Measurements from ENCODE around the gene PFN4.
"Not testable (repeated sequence)": the region's sequence is repeated elsewhere in the genome, so short reads cannot be mapped to it uniquely, and the experiment has no call there.

The PFN4 gene, protein sequence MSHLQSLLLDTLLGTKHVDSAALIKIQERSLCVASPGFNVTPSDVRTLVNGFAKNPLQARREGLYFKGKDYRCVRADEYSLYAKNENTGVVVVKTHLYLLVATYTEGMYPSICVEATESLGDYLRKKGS

DNA sequence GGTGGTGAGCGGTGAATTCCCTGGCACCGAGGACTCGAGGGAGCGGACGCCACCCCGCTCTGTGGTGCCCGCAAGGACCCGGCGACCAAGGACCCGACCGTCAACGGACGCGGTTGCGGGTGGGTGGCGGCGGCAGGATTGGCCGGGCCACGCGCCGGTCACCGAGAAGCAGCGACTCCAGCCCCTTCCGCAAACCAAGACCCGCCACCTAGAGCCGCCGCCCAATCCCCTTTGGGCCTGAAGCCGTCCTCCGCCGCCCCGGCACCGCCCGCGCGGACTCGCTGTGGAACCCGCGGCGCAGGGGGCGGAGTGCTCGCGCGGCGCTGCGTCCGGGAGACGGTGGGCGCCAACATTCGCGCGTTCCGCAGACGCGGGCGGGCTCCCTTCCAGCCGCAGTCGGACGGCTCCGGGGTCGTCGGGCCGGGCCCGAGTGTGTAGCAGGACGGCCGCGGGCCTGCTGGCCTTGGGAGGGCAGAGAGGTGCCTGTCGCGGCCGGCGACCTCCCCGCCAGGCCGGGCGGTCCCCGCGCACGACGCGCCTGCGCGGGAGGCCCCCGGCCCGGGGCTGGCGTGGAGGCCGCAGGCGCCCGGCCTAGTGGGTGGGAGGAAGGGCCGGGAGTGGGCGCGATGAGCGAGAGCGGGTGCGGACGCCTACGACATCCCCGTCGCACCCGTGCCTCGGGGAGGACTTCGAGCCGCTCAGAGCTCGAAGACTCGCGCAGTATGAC, at the start of gene PFN4, which contains the start of gene FAM228B:
PFN4 (minus strand) TSS at position 140 of the 727 bp plus-strand sequence. CDS start 799 bp downstream, outside the sequence.
FAM228B (plus strand) TSS at position 275 of the 727 bp plus-strand sequence. CDS start 893 bp downstream, outside the sequence.
- DNase-seq = peak; percentile 88
- in situ Hi-C loops (cut with HindIII; ENCODE audit: low pct_ligation_motif_present, low pct_unique_long_range_greater_than_20kb, low sequenced_read_pairs) = no loop called here

GRCh38 chr2:24169023-24169422, 45.9 kb upstream of the PFN4 start:
- in situ Hi-C loops (cut with HindIII; ENCODE audit: low pct_ligation_motif_present, low pct_unique_long_range_greater_than_20kb, low sequenced_read_pairs) = no loop called here
- DNase-seq = no peak

GRCh38 chr2:24164416-24164973, 41.4 kb upstream of the PFN4 start:
- in situ Hi-C loops (cut with HindIII; ENCODE audit: low pct_ligation_motif_present, low pct_unique_long_range_greater_than_20kb, low sequenced_read_pairs) = no loop called here
- DNase-seq = peak; percentile 33

DNA sequence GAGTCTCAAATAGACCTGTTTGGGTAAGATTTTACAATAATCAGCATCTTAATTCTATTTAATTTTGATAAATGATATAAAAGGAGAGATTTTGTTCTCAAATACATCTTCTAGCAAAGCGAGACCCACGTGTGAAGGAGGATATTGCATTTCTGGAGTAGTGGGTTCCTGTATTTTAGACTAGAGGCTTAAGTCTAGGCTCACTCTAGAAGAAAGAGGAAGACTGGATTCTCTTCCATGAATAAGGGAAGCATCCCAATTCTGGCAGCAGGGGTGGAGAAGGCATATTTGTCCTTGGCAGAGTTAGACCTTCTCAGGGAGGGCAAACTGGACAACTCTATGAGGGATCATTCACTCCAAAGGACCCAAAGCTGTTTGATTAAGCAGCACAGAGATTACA, 40.5 kb upstream of the PFN4 start:
- DNase-seq = no peak
- in situ Hi-C loops (cut with HindIII; ENCODE audit: low pct_ligation_motif_present, low pct_unique_long_range_greater_than_20kb, low sequenced_read_pairs) = no loop called here

- DNase-seq = no peak
- in situ Hi-C loops (cut with HindIII; ENCODE audit: low pct_ligation_motif_present, low pct_unique_long_range_greater_than_20kb, low sequenced_read_pairs) = no loop called here
Measured at GRCh38 chr2:24163186-24163585, 40.1 kb upstream of the PFN4 start.

DNA sequence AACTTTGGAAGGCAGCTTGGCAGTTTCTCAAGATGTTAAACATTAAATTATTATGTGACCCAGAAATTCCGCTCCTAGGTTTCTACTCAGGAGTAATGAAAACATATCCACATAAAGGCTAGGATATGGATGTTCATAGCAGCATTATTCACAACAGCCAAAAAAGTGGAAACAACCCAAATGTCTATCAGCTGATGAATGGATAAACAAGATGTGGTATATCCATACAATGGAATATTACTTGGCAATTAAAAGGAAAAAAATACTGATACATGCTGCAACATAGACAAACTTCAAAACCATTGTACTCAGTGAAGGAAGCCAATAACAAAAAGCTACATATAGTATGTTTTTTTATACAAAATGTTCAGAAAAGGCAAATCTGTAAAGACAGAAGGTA, 39.4 kb upstream of the PFN4 start:
- in situ Hi-C loops (cut with HindIII; ENCODE audit: low pct_ligation_motif_present, low pct_unique_long_range_greater_than_20kb, low sequenced_read_pairs) = no loop called here
- DNase-seq = no peak

GRCh38 chr2:24160761-24161160, 37.6 kb upstream of the PFN4 start:
- in situ Hi-C loops (cut with HindIII; ENCODE audit: low pct_ligation_motif_present, low pct_unique_long_range_greater_than_20kb, low sequenced_read_pairs) = no loop called here
- DNase-seq = no peak

GRCh38 chr2:24159708-24160107, 36.6 kb upstream of the PFN4 start:
- DNase-seq = no peak
- in situ Hi-C loops (cut with HindIII; ENCODE audit: low pct_ligation_motif_present, low pct_unique_long_range_greater_than_20kb, low sequenced_read_pairs) = no loop called here

- no peak for DNase-seq
- in situ Hi-C loops (cut with HindIII; ENCODE audit: low pct_ligation_motif_present, low pct_unique_long_range_greater_than_20kb, low sequenced_read_pairs) = no loop called here
Measured at GRCh38 chr2:24158131-24158530, 35.0 kb upstream of the PFN4 start.

DNA sequence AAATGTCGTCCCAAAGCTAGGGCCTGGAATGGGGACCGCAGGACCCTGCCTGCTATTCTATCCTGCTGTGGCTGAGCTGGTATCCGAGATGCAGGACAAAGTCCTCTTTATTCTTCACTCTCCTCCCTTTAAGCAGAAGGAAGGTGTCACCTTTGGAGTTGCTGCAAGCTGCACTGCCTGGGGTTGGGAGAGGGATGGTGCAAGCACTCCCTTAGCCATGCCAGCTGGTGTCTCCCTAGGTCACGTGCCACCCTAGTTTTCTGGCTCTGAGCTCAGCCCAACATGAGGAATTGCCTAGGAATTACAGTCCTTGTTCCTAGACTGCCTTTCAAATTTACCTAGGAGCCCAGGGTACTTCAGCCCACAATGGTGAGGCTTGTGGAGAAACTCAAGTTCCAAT, 30.3 kb upstream of the PFN4 start:
- in situ Hi-C loops (cut with HindIII; ENCODE audit: low pct_ligation_motif_present, low pct_unique_long_range_greater_than_20kb, low sequenced_read_pairs) = no loop called here

GRCh38 chr2:24152413-24153197, 29.5 kb upstream of the PFN4 start:
- in situ Hi-C loops (cut with HindIII; ENCODE audit: low pct_ligation_motif_present, low pct_unique_long_range_greater_than_20kb, low sequenced_read_pairs) = no loop called here
- no peak for DNase-seq

More for the DNA sequence above, 30.3 kb upstream of the PFN4 start:
- no peak for DNase-seq

DNA sequence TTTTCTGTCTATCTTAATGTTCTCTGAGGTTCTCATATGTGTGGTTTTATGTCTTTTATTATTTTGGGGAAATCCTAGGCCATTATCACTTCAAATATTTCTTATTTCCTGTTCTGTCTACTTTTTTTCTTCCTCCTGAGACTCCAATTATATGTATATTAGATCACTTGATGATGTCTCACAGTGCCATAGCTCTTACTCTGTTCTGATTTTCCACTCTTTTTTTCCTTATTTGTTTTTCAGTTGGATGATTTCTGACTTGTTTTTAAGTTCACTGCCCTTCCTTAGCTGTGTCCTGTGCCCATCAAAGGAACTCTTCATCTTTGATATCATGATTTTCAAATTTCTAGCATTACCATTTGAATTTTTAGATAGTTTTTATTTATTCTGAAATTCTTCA, 24.2 kb upstream of the PFN4 start:
- DNase-seq = no peak
- in situ Hi-C loops (cut with HindIII; ENCODE audit: low pct_ligation_motif_present, low pct_unique_long_range_greater_than_20kb, low sequenced_read_pairs) = no loop called here

GRCh38 chr2:24140305-24140704, 17.2 kb upstream of the PFN4 start:
- DNase-seq; in situ Hi-C loops (cut with HindIII; ENCODE audit: low pct_ligation_motif_present, low pct_unique_long_range_greater_than_20kb, low sequenced_read_pairs): not testable (repeated sequence)

- DNase-seq = no peak
- in situ Hi-C loops (cut with HindIII; ENCODE audit: low pct_ligation_motif_present, low pct_unique_long_range_greater_than_20kb, low sequenced_read_pairs) = no loop called here
Measured at GRCh38 chr2:24132543-24132942, 9.4 kb upstream of the PFN4 start.

DNA sequence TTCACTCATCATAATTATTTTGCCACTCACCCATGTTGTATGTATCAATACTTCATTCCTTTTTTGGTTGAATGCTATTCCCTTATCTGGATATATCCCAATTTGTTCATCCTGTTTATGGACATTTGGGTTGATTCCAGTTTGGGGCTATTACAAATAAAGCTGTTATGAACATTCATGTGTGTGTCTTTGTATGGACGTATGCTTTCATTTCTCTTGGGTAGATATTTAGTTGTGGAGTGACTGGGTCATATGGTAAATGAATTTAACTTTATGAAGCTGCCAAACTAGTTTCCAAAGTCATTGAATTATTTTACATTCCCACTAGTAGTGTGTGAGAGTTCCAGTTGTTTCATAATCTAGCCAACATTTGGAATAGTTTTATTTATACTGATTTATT, 2.8 kb upstream of the PFN4 start:
- in situ Hi-C loops (cut with HindIII; ENCODE audit: low pct_ligation_motif_present, low pct_unique_long_range_greater_than_20kb, low sequenced_read_pairs) = no loop called here
- no peak for DNase-seq

GRCh38 chr2:24123922-24124580, 917 bp upstream of the PFN4 start:
- peak; percentile 25 for DNase-seq
- in situ Hi-C loops (cut with HindIII; ENCODE audit: low pct_ligation_motif_present, low pct_unique_long_range_greater_than_20kb, low sequenced_read_pairs) = no loop called here

DNA sequence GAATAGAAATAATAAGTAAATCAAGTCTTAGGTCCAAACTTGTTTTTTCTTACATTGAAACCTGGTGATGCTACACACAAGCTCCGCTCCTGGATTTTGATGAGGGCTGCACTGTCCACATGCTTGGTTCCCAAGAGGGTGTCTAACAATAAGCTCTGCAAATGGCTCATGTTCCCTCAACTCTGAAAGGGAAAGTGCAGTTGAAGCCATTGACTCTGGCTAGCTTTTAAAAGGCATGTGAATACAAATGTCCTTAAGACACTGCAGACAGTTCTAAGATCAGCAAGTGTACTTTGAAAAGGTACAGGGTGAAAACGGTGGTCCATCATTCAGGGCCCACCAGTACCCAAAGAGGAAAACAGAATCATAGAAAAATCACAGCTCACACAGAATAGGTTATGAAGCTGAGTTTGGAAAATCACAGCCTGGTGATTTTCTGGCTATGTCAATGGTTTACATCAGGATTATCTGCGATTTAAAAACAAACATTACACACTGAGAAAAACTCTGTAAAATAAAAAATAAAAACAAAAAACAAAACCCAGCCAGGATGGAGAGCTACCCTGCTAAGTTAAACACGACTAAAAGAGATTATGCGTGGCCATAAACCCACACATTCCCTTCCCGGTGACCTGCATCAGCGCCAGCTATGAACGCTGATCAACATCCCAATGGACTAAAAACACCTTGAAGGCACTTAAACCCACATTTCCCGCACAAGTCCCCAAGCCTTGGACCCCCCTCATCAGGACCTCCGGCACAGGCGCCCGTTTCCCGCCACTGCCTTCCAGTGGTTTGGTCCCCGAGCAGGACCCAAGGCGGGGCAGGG, 554 bp downstream of the PFN4 start:
- DNase-seq = no peak
- in situ Hi-C loops (cut with HindIII; ENCODE audit: low pct_ligation_motif_present, low pct_unique_long_range_greater_than_20kb, low sequenced_read_pairs) = no loop called here

GRCh38 chr2:24121469-24121868, 1.7 kb downstream of the PFN4 start:
- in situ Hi-C loops (cut with HindIII; ENCODE audit: low pct_ligation_motif_present, low pct_unique_long_range_greater_than_20kb, low sequenced_read_pairs) = no loop called here
- DNase-seq = no peak

Measured in ACHN (cell line).